ENCODE results near the gene DDX11.
"Not testable (repeated sequence)": the region's sequence is repeated elsewhere in the genome, so short reads cannot be mapped to it uniquely, and the experiment has no call there.

GRCh38 chr12:31091629-31092028 is 18.0 kb downstream of the DDX11 start:
- TF ChIP-seq, protein P1, sequence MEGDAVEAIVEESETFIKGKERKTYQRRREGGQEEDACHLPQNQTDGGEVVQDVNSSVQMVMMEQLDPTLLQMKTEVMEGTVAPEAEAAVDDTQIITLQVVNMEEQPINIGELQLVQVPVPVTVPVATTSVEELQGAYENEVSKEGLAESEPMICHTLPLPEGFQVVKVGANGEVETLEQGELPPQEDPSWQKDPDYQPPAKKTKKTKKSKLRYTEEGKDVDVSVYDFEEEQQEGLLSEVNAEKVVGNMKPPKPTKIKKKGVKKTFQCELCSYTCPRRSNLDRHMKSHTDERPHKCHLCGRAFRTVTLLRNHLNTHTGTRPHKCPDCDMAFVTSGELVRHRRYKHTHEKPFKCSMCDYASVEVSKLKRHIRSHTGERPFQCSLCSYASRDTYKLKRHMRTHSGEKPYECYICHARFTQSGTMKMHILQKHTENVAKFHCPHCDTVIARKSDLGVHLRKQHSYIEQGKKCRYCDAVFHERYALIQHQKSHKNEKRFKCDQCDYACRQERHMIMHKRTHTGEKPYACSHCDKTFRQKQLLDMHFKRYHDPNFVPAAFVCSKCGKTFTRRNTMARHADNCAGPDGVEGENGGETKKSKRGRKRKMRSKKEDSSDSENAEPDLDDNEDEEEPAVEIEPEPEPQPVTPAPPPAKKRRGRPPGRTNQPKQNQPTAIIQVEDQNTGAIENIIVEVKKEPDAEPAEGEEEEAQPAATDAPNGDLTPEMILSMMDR (IDR thresholded peaks at IDR 0.05): not testable (repeated sequence)
- TF ChIP-seq POLR2A (IDR thresholded peaks at IDR 0.05): not testable (repeated sequence)

Measured in ovary (tissue), 3 donors.